HG03066 (cell line): Measurements from ENCODE around the gene SLC6A20.

ENCODE experiments used
- ATAC-seq: cut with Tn5 transposase; IDR thresholded peaks from one replicate; pipeline ENCODE4 v1.9.1; 2021; ENCODE audit warnings: low read depth; ENCODE audit not compliant: unreplicated experiment

The SLC6A20 gene

DNA sequence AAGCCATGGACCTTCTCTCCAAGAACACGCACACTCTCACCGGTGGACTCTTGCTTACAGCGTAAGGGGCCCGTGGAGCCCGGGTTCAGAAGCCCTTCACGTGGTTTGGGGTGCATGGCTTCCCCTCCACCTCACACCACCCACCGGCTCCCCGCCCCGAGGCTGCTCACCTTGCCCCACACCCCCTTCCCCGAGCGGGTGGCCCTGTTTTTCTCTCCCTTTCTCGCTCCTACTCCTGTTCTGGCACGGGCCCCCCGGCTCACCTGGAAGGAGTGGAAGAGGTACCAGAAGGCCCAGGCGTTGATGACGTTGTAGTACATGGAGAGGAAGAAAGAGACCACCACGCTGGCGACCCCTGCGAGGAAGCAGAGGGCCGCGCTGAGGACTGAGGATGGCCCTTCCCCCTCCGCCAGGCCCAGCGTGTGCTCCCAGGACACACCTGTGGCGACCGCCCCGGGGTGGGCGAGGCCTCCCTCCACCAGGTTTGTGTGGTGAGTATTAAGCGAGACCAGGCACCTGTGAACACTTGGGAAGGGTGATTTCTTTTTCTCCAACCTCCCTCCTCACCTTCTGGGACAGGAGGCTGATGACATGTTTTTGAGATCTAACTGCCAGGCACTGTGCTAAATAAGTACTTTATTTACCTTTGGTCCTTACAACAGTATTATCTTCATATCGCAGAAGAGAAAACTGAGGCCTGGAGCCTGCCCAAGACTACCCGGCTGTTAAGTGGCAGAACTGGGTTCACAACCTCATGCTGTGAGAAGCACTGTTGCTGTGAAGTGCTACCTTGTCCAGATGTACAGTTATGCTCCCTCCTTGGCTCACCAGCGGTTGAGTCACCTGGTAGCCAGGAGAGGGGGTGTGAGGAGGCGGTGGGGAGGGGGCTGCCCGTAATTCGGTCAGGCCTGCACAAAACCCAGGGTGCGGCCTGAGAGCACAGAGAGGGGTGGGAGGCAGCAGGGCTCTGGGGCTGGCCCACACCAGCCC is 16.3 kb downstream of the SLC6A20 start:
- no peak for ATAC-seq

DNA sequence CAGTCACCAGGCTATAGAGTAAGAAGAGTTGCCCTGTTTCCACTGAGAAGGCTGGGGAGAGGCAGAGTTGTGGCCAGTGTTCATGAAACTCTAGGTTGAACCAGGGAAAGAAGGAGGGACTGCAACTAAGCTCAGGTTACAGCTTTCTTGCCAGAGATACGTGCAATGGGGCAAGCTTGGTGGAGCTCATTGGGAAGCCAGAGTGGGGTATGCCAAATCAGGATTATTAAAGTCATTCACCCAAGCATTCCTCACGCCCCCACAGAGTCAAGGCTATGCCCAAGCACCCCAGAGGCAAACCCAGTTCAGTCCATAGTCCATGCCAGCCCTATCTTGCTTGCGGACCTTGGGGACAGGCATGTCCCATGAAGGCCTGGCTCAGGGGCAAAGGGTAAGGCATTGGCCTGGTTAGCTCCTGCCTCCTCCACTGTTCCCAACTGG is 17.6 kb downstream of the SLC6A20 start:
- ATAC-seq = no peak

DNA sequence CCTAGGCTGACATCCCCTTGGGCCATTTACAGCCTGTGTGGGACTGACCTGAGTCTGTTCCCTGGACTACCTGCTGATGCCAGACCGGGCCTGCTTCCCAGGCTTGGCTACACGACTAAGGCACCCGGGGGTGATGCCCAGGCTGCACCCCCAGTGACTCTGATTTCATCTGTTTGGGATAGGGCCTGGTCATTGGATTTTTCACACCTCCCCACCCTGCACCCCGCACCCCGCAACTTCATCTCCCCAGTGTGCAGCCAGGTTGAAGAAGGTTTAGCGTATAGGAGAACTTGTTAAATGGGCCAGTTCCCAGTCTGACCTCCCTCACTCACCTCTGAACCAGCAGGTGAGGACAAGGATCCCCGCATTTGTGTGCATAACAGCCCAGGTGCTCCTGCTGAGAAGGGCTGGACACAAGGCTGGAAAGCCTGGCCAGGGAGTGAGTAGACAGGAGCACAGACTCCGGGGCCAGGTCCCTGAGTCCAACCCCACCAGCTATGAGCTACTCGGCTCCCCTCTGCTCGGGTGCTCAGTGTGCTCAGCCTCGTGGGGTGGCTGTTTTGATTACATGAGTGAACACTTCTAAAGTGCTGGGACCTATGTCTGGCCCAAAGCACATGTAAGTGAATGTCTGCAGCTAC is 18.5 kb downstream of the SLC6A20 start:
- ATAC-seq = no peak

DNA sequence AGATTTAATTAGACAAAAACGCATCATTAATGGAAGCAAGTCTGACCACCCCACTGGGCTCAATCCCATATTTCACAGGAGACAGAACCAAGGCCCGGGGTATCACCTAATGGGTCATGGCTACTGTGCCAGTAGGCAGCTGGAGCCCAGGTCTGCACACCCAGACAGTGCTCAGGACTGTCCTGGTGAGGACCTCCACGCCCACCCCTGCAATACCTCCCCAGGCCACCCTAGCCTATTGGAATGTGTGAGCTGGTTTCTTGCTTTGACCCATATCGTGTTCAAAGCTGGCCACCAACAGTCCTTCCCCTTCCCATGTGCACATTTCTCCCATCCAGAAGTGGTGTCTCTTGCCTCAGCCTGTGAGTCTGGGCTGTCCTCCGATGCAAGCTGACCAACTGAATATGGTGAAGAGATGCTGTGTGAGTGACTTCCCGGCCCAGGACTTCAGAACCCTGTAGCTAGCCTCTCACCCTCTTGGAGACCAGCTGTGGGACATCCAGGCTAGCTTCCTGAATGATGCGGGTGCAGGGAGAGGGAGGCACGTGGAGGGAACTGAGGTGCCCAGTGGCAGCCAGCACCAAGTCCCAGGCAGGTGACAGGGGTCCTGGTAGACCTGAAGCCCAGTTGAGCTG is 19.1 kb downstream of the SLC6A20 start:
- ATAC-seq = no peak

DNA sequence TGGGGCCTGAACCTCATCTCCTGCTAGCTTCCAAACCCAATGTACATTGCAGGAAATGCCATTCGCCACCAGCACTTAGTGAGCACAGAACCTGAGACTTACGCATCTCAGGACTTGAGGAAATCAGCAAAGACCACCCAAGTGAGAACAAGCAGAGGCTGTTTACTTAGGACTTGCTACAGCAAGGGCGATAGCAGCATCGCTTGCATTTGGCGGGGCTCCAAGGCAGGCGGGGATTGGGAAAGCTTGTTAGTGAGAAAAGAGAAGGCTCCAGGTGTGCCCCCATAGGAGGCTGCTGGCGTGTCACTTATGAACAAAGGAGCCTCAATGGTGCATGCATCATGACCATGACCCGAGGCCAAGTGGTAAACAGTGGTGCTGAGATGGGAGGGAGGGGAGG is 19.7 kb downstream of the SLC6A20 start:
- no peak for ATAC-seq

DNA sequence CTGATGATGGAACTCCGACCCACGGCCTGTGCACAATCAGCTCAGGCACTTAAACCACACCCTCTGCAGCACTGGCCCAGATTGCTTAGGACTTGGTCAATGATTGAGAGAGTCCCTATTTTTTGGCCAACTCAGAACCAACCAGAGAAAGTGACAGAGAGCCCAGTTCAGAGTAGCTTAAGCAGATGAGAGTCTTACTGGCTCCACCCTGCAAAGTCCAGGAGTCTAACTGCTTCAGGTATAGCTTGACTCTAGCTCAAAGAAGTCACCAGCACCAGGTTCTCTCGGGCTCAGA is 20.1 kb downstream of the SLC6A20 start:
- ATAC-seq = no peak

DNA sequence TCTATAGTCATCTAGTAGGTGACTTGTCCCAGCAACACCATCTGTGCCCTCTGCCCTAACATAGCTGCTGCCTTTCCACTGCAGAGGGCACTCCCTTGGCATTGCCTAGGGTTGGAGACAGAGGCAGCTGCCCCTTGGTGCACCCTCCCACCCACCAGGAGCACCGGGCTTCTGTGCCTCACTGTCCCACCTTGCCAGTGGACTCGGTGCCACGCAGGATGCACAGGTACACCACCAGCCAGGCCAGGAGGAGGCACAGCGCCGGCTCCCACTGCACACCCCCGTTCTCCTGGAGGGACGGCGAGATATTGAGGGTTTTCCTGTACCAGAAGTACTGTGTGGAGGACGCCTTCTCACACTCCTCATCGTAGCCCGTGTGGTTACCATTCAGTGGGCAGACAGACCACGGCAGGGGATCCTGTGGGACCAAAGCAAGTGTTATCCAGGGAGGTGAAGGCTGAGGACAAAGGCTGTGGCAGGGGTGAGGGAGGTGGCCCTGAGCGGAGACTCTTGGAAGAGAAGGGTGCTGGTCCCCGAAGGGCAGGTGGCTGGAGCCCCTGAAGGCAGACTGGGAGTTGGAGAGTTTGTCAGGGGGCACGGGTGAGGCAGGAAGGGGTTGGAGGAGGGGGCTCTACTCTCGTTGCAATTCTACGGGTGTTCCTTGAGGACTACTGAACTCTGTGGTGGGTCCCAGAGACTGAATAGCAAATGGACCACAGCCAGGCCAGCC is 20.6 kb downstream of the SLC6A20 start:
- ATAC-seq = no peak

DNA sequence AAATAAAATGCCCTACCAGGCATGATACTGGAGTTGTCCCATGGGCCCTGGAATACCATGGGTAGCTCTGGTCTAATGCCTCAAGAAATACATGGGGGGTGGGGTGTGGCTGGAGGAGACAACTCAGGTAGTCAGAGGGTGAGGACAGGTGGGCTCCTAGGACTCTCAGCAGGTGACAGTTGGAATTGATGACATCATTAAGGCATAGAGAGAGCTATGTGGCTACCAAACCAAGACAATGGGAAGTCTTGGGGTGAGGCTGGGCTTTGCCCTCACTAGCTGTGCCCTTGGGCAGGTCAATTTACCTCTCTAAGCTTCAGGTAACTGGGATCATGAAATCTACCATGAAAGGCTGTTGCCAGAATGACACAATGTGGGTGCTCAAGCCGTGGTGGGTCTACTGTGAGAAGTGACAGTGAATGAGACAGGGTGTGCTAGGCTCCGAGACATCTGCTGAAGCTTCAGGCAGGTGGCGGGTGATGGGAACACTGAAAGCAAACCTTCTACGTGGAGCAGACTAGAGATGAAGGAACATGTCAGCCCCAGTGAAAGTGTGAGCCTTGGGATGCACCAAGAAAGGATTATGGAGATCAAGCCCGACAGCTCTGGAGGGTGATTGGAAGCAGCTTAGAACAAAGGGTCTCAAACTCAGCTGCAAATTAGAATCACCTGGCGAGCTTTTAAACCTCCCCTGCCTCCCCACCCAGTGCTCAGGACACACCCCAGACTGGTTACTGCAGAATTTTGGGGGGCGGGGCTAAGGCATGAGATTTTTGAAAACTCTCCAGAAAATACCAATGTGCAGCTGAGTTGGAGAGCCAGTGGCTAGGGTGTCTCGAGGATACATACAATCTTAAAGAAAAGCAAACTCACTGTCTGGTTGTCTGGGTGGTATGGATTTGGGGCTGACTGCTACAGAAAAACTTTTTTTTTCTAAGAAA is 21.5 kb downstream of the SLC6A20 start:
- ATAC-seq = no peak

DNA sequence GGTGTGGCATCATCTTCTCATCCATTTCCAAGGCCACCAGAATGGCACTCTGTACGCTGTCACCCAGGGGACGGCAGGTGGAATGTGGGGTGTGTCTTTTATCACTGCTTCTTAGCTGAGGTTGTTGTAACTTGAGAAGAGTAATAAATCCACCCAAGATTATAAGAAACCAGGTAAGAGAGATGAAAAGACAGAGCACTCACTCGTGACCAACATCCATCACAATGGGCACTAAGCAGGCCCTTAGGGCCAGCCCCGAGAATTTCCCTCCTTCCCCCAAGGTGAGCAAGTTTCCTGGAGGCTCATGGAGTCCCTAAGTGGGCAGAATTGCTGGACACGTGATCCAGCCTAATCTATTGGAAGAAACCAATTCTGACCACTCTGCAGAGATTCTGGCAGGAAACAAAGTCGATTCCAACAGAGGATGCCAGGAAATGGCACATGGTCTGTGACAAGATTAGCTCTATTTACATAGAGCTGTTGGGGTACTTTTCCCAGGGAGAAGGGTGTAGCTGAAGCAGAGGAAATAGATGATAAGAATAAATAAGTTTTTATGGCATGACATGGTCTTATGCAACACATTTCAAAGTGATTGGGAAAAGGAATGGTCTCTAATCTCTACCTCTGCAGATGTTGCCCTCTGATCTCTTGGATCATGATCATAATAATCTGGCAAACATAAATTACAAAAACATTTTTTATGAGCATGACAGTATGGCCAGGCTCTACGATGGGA is 22.5 kb downstream of the SLC6A20 start:
- no peak for ATAC-seq

DNA sequence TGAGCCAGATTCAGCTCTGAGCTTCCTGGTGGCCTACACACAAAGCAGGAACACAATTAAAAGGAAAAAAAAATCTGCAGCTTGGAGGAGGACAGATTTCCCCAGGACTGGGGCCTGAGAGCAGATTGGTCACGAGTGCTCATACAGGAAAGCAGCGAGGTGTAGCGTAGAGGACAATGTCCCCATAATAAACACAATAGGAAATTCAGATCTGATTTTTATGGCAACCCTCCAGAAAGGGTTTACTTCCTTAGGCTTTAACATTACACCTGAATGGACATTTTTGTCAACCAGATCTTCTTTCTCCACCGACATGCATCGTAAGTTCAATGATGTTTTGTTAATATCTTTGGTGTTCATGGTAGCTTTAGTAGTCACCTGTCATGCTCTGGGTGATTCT is 23.3 kb downstream of the SLC6A20 start:
- ATAC-seq = no peak

DNA sequence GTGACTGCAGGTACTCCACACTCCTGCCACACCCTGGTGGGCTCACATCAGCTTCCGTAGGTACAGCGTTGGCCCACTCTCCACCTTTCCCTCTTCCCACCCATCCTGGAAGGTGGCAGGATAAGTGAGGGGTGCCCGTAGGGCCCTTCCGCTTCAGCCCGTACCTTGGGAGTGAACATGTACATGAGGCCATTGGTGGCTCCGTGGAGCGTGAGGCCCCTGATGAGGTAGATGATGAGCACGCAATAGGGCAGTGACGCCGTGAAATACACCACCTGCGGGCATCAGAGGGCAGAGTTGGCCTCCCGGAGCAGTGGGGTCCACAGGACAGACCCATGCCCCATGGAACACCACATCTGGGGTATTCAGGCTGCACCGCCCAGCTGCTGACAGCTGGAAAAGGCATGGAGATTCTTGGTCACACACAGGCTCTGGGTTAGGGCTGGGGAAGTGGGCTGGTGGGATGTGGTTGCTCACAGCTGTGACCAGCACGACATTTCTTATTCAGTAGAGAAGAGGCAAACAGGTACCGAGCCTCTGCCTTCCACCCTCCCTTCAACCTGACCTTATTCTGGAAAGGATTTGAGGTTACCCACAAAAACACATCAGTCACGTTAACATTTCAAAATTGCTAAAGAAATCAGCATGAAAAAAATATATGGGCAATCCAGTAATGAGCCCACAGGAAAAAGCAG is 23.8 kb downstream of the SLC6A20 start:
- ATAC-seq = no peak

DNA sequence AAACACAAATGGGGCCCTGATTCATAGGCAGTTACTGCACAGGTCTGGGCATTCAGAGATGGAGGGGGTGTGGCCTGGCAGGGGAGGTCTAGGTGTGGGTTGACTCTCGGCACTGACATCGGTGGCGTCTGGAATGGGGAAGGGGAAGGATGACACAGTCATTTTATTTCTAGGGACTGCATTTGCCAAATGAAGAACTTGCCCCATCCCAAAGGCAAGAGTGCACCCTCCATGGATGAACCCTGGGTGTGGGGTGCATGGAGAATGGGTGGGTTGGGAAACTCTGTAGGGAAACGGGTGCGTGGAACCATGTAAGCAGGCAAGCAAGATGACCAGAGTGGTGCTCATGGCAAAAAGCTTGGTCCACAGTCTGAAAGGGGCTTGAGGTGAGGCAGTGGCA is 24.5 kb downstream of the SLC6A20 start:
- no peak for ATAC-seq

DNA sequence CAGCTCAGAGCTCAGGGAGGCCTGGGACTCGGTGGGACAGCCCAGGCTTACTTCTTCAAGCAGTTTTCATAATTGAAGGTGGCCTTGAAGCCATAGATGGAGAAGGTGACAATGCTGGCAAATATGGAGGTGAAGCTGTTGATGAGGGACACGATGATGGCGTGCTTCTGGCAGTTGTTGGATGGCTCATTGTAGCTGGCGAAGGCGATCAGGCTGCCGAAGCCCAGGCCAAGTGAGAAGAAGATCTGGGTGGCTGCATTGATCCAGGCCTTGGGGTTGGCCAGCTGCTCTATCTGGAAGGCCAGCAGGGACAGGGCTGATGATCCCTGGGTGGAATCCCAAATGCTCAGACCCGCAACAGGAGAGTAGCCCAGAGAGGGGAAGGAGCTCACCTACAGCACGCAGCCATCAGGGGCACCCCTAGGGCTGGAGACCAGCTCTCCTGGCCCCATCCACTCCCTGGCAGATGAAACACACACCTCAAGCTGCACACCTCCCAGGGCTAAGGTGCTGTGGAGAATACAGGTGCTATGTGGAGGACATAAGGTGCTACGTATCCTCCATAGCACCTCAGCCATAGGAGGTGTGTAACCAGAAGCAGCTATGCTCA is 25.1 kb downstream of the SLC6A20 start:
- ATAC-seq = no peak

DNA sequence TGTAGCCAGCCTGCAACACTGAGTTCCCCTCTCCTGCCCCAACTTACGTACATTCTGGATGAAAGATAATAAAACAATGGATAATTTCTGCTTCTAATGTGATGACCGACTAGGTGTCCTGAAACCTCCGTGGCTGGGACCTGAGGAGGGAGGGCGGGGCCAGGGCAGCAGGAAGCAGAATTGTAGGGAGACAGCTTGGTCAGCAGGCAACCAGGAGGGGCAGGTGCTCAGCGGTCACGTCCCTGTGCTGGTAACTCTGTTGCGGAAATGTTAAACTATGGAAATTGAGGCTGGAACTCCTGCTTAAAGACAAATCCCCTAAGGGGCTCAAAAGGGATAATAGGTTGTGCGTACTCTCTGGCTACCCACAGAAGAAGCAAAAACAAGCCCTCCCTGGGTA is 30.4 kb downstream of the SLC6A20 start:
- no peak for ATAC-seq

DNA sequence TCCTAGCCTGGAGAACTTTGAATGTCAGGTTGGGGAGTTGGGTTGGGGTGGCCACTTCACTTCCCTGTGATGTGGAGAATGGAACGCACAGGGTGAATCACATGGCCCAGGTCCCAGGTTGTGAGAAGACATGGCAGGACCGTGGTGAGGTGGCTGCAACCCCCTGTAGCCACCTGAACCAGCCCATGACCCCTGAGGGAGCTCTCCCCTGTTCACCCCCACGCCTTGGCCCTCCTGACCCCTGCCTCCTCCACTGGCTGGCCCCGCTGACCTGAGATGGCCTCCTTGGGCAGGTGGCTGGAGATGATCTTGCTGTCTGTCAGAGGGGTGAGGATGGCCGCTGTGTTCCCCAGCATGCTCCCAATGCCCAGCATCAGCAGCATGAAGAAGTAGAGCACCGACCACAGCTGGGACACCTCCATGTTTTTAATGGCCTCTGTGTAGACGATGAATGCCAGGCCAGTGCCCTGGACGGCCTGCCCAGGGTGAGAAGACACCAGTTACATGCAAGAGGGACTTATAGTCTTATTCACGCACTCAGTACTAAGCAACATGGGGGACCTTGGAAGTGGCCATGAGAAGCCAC is 31.0 kb downstream of the SLC6A20 start:
- ATAC-seq = no peak

DNA sequence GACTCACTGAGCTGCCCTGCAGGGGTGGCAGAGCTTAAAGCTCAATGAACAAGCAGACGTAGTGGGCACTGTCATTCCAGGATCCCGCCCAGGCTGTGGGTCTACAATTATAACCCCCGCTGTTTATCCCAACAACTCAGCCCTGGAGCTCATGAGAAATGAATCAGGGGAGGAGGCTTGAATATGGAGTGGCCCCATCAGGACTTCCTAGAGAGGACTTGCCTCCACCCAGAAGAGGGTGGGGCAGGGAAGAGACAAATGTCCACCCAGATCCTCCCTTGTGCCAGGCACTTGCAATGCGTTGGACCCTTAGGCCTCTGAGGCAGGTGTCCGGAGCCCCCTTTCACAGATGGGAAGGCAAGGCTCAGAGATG is 33.0 kb downstream of the SLC6A20 start:
- no peak for ATAC-seq

DNA sequence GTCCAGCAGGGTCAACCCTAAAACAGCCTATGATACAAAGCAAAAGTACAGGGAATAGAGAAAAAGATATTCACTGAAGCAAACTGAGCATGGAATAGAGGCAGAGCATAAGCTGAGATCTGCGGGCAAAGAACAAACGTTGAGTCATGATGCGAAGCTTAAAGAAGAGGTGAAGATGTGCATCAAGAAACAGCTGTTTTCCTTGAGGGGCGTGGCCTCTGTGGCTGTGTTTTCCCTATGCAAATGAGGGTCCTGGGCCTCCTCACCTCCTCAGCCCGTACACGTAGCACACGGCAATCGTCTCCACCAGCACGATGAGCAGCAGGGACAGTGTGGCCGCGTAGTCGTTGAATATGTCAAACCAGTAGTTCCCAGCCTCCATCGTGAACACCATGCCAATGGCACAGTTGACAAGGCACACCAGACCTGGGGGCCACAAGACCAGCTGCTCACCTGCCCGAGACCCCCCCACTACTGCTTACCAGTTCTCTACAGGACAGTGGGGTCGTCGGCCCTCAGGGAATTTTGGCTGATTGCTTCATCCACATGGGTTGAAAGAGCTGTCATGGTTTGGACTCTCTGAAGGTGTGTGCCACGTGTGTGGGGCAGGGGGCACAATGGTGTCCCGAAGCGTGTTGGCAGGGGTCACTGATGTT is 33.6 kb downstream of the SLC6A20 start:
- ATAC-seq = no peak
